Retina (tissue), 1 donor: ENCODE results near the gene GYG2.

Experiments
- DNase-seq: peaks from one replicate; pipeline ENCODE4 v3.0.0-alpha.2; 2016

The GYG2 gene

GRCh38 chrX:2819345-2820135 is 9.2 kb upstream of the GYG2 start:
- no peak for DNase-seq

- DNase-seq = no peak
Measured at GRCh38 chrX:2820136-2820771, 8.5 kb upstream of the GYG2 start.

GRCh38 chrX:2823795-2824386 is 4.8 kb upstream of the GYG2 start:
- no peak for DNase-seq

GRCh38 chrX:2824886-2825285 is 3.8 kb upstream of the GYG2 start:
- DNase-seq = no peak

GRCh38 chrX:2828959-2829411 is 255 bp downstream of the GYG2 start:
- peak; percentile 39 for DNase-seq

GRCh38 chrX:2829469-2830246 is 928 bp downstream of the GYG2 start:
- DNase-seq = no peak

GRCh38 chrX:2831471-2832228 is 2.9 kb downstream of the GYG2 start:
- DNase-seq = no peak

- DNase-seq = no peak
Measured at GRCh38 chrX:2837961-2838360, 9.2 kb downstream of the GYG2 start.

- DNase-seq = no peak
Measured at GRCh38 chrX:2840961-2841360, 12.2 kb downstream of the GYG2 start.

GRCh38 chrX:2841537-2841936 is 12.8 kb downstream of the GYG2 start:
- DNase-seq = no peak

- no peak for DNase-seq
Measured at GRCh38 chrX:2846992-2847391, 18.3 kb downstream of the GYG2 start.

- peak; percentile 59 for DNase-seq
Measured at GRCh38 chrX:2848871-2849301, 20.2 kb downstream of the GYG2 start.

GRCh38 chrX:2854918-2855317 is 26.2 kb downstream of the GYG2 start:
- DNase-seq = no peak

- no peak for DNase-seq
Measured at GRCh38 chrX:2855761-2856160, 27.0 kb downstream of the GYG2 start.

- DNase-seq = no peak
Measured at GRCh38 chrX:2857566-2857965, 28.8 kb downstream of the GYG2 start.

- no peak for DNase-seq
Measured at GRCh38 chrX:2859197-2859797, 30.6 kb downstream of the GYG2 start.

- no peak for DNase-seq
Measured at GRCh38 chrX:2862404-2862803, 33.7 kb downstream of the GYG2 start.

GRCh38 chrX:2863646-2864045 is 34.9 kb downstream of the GYG2 start:
- DNase-seq = no peak

- no peak for DNase-seq
Measured at GRCh38 chrX:2867206-2867605, 38.5 kb downstream of the GYG2 start.

- DNase-seq = no peak
Measured at GRCh38 chrX:2870650-2871049, 41.9 kb downstream of the GYG2 start.

GRCh38 chrX:2871831-2872230 is 43.1 kb downstream of the GYG2 start:
- DNase-seq = no peak

GRCh38 chrX:2872671-2873277 is 44.0 kb downstream of the GYG2 start:
- DNase-seq = no peak
